Measurements from ENCODE around the gene PLA2G4A.

The PLA2G4A gene

GRCh38 chr1:186792870-186793581 is 35.7 kb upstream of the PLA2G4A start:
- H3K4me3 ChIP-seq (ENCODE audit: low read depth, low read length), result no peak overlapping the region
- TF ChIP-seq CTCF (IDR thresholded peaks at IDR 0.05; ENCODE audit: low read depth, low read length, missing control alignments), result no peak
- DNase-seq (ENCODE audit: low read depth), result no peak

- no peak overlapping the region for H3K4me3 ChIP-seq (ENCODE audit: low read depth, low read length)
- no peak for DNase-seq (ENCODE audit: low read depth)
- TF ChIP-seq CTCF (IDR thresholded peaks at IDR 0.05; ENCODE audit: low read depth, low read length, missing control alignments), result no peak
Observed at GRCh38 chr1:186793582-186793927, 35.2 kb upstream of the PLA2G4A start.

- no peak for DNase-seq (ENCODE audit: low read depth)
- no peak overlapping the region for H3K4me3 ChIP-seq (ENCODE audit: low read depth, low read length)
- no peak for TF ChIP-seq CTCF (IDR thresholded peaks at IDR 0.05; ENCODE audit: low read depth, low read length, missing control alignments)
Observed at GRCh38 chr1:186798960-186799688, 29.6 kb upstream of the PLA2G4A start.

GRCh38 chr1:186799689-186800054 is 29.1 kb upstream of the PLA2G4A start:
- TF ChIP-seq CTCF (IDR thresholded peaks at IDR 0.05; ENCODE audit: low read depth, low read length, missing control alignments), result no peak
- H3K4me3 ChIP-seq (ENCODE audit: low read depth, low read length), result no peak overlapping the region
- DNase-seq (ENCODE audit: low read depth), result peak; percentile 55

GRCh38 chr1:186802388-186802787 is 26.4 kb upstream of the PLA2G4A start:
- TF ChIP-seq CTCF (IDR thresholded peaks at IDR 0.05; ENCODE audit: low read depth, low read length, missing control alignments), result no peak
- no peak for DNase-seq (ENCODE audit: low read depth)
- no peak overlapping the region for H3K4me3 ChIP-seq (ENCODE audit: low read depth, low read length)

- TF ChIP-seq CTCF (IDR thresholded peaks at IDR 0.05; ENCODE audit: low read depth, low read length, missing control alignments), result no peak
- no peak for DNase-seq (ENCODE audit: low read depth)
- no peak overlapping the region for H3K4me3 ChIP-seq (ENCODE audit: low read depth, low read length)
Observed at GRCh38 chr1:186804679-186805078, 24.1 kb upstream of the PLA2G4A start.

- TF ChIP-seq CTCF (IDR thresholded peaks at IDR 0.05; ENCODE audit: low read depth, low read length, missing control alignments), result peak; percentile 49
- no peak for DNase-seq (ENCODE audit: low read depth)
- no peak overlapping the region for H3K4me3 ChIP-seq (ENCODE audit: low read depth, low read length)
Observed at GRCh38 chr1:186806477-186806876, 22.3 kb upstream of the PLA2G4A start.

Measured in GM12864 (cell line).